HL-60/S4 treated with phorbol 12-myristate 13-acetate at 8.2 ng/mL for 4 days and 3 days (cell line): Measurements from ENCODE around the gene AGFG1.
"Not testable (repeated sequence)": the region's sequence is repeated elsewhere in the genome, so short reads cannot be mapped to it uniquely, and the experiment has no call there.

ENCODE experiments used
- in situ Hi-C: fragments of 300-500 bp; cut with MboI; formaldehyde crosslinking; loops from 2 replicates; pipeline ENCODE4 v1.15.0; 2022; ENCODE audit warnings: low sequenced_read_pairs

Gene AGFG1

DNA sequence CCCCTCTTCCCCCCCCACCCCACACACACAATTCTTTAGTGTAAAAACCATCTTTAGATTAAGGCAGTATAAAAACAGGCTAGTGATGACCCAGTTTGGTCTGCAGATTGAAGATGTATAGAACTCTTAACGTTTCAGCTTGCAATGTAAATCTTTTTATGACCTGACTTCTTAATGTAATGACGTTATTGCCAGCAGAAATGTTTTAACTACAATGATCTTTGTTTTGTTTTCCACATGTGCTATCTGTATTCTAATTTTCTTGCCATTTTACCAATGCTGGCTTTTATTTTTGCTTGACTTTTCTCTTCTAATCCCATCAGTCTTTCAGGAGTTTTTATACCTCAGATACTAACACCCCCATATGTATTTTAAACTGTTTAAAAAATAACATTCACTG, 25.2 kb downstream of the AGFG1 start:
- in situ Hi-C loops: no loop called here

DNA sequence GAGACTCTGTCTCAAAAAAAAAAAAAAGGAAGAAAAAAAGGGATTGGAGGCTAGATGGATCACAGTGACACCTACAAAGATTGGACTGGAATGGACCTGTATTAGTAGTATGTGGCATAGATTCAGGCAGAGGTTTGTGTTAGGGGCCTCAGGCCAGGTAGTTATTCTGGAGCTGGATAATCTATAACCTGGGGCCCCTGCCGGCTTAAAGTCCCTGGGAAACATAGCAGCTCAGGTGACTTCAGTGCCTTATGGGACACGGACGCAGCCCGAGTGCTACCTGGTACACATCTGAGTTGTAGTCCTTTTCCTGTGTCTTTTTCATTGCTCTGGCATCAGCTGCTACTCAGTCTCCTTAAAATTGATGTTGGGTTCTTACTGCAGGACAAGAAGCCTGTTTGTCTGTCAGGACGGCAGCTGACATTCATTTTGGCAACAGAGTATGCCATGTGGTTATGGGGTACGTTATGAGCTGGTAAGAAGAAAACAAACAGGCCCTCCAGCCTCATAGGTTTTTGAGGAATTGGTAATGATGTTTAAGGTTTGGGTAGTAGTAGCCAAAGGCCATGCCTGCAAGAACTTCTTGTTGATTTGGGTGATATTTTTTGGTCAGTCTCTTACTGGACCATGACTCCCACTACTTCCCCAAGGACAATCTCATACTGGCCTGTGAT, 27.8 kb downstream of the AGFG1 start:
- in situ Hi-C loops: no loop called here

DNA sequence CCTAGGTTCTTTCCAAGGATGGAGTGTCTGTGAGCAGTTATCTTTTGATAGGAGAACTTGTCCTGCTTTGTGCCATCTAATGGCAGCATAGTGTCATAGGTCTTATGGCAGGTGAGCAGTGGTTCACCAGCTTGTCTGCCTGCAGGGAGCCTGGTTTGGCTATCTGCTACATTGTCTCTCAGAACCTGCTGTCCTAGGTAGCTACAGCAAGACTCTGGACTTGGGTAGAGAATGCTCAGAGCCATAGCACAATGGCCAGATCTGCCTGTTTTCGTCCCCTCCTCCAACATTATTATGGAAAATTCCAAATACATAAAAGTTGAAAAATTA, 28.3 kb downstream of the AGFG1 start:
- in situ Hi-C loops: no loop called here

- in situ Hi-C loops: no loop called here
Measured at GRCh38 chr2:227503433-227504406, 31.8 kb downstream of the AGFG1 start.

DNA sequence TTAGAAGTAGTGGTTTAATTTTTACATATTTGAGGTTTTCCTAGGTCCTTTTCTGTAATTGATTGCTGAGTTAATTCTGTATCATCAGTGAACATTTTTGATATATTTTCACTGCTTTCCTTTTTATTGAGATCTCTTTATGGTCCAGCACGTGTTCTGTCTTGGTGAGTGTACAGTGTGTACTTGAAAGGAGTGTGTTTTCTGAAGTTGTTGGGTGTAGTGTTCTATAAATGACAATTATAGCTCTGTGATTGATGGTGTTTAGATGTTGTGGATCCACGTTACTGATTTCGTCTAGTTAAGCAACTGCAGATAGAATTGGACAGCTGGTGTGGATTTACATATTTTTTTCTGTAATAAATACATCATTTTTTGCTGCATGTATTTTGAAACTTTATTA, 32.7 kb downstream of the AGFG1 start:
- in situ Hi-C loops: no loop called here

DNA sequence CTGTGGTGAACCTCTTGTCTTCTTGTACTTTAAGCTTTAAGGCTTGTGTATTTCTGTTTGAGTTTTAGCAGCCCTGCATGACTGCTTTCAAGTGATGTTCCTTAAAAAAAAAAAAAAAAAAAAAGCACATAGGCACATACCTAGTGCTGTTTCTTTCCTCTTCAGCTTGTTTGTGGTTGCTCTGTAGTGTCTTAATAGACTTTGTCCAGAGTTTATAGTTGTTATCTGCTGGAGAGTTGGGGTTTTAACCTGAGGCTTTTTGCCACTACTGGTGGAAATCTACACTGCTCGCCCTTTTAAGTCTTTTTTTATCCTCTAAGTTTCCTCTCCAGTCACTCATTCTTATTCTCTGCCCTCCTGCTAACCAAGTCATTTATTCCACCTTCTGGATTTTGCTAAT, 34.5 kb downstream of the AGFG1 start:
- in situ Hi-C loops: no loop called here

GRCh38 chr2:227507963-227508362, 36.0 kb downstream of the AGFG1 start:
- in situ Hi-C loops: no loop called here

DNA sequence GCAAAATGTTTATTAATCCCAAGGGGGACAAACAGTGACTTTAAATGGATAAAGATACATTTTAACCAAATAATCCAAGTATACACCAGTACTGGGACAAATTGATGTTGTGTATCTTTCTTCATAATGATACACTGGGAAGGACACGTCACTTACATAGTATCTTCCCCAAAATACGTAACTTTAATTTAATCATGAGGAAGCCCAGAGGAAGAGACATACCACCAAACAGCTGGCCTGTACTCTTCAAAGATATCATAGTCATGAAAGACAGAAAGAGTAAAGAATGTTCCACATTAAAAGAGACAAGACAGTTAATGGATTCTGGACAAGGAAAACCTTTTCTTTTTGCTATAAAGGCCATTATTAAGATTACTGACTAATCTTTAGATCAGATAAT, 37.1 kb downstream of the AGFG1 start:
- in situ Hi-C loops: no loop called here

- in situ Hi-C loops: no loop called here
Measured at GRCh38 chr2:227509824-227510619, 38.1 kb downstream of the AGFG1 start.

DNA sequence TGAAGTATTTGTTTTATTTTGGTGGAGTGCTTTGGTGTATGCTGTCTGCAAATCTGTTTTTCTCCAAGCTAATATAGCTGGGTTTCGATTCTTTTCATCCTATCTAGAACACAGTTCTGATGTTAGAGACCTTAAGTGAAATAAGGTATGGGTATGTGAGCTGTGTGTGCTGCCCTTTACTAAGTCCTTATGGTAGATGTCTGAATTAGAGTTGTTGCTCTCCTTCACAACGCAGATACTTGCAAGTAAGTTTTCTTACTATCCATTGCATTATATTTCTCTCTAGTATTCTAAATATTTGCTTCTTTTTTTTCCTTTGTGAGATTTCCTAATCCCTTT, 38.6 kb downstream of the AGFG1 start:
- in situ Hi-C loops: no loop called here

DNA sequence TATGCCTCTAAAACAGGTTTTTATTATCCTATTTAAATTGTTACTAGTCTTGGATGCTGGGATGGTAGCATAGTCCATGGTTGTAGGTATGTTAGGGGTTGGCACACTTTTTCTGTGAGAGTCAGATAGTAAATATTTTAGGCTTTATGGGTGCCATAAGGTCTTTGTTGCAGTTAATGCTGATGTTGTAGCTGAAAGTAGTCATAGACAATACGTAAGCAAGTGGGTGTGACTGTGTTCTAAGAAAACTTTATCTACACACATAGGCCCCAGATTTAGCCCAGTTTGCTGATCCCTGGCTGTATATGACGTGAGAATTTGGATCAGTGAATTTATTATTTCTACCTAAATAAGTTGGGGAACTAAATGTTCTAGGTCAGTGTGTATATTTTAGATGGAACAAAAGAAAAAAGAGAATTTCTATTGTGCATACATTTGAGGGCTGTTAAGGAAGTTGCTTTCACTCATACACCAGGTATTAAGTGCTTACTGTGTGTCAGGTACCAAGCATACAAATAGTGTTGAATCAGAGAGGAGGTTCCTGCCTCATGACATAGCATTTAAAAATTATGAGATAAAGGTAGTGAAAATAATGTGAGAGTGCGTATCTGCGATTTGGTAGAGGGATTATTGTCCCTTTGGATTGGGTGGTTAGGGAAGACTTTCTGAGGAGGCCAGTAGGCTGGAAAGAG, 39.4 kb downstream of the AGFG1 start:
- in situ Hi-C loops: no loop called here

DNA sequence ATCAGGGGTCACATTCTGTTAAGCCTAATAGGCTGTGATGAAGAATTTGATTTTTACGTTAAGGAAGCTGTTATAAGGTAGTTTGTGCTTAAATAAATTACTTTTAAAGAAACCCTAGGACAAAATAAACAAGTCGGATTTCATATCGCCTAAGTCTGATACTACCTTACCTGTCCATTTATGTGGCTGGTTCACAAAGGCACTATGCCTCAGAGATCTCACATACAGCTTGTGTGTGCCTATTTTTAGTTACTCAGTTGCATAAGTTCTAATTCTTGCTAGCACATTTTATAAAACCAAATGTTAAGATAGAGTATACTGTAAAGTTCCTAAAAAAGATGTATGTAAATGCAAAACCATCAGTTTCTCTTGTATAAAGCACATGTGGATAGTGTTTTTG, 40.0 kb downstream of the AGFG1 start:
- in situ Hi-C loops: no loop called here

GRCh38 chr2:227513113-227513512, 41.2 kb downstream of the AGFG1 start:
- in situ Hi-C loops: no loop called here

- in situ Hi-C loops: no loop called here
Measured at GRCh38 chr2:227515742-227516141, 43.8 kb downstream of the AGFG1 start.

DNA sequence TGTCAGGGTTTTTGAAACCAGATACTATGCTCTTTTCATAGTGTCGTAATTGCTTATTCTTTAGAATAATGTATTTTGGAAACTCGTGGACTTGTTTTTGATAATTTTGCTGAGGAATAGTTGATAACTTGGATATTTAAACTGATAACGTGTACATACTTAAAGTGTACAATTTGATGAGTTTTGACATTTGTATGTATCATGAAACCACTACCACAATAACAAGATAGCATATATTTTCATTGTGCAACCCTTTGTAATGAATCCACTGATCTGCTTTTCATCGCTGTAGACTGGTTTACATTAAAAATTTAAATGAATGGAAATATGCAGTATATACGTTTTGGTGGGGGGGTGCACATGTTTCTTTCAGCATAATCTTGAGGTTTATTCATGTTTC, 45.8 kb downstream of the AGFG1 start:
- in situ Hi-C loops: no loop called here

- in situ Hi-C loops: not testable (repeated sequence)
Measured at GRCh38 chr2:227518278-227518865, 46.4 kb downstream of the AGFG1 start.

DNA sequence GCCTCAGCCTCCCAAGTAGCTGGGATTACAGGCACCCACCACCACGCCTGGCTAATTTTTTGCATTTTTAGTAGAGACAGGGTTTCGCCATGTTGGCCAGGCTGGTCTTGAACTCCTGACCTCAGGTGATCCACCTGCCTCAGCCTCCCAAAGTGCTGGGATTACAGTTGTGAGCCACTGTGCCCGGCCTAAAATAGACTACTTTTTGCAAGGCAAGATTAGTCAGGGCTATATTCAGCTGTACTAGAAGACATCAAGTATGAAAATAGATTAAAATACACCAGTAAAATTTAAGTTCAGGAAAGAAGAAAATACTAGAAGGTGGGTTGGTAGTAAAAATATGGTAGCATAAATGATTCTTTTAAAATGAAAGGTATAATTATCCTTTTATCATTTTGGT, 49.2 kb downstream of the AGFG1 start:
- in situ Hi-C loops: not testable (repeated sequence)

- in situ Hi-C loops: no loop called here
Measured at GRCh38 chr2:227524665-227525064, 52.7 kb downstream of the AGFG1 start.

DNA sequence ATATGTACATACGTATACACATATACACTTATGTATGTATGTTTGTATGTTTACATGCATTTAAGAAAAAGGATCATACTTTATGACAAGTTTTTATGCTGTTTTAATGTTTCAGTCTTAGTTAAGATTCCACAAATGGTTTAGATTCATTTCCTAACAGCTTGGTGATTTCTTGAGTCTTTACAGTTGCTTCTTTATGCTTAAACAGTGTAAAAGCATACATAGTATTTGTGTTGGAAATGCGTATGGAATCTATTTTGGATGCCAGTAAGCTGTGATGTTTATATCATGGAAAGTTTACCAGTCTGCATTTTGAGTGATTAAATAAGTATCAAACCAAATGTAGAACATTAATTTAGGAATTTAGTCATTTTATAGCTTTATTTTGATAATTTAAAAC, 55.4 kb downstream of the AGFG1 start:
- in situ Hi-C loops: no loop called here

DNA sequence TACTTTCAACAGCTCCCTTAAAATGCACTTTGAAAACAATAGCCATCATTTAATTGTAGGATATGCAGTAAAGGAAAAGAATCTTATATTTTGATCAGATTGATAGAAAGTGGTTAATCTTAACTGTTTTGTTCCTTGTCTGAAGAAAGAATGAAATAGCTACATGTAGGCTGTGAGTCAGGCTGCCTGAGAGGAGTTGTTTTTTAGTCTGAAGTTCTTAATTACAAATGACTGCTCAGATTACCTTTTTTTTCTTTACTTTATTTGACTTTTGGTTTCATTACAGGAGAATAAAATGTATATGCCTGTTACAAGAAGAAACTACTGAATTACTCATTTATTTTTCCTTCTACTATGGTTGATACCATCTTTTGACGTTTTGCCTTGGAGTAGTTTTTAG, 56.8 kb downstream of the AGFG1 start:
- in situ Hi-C loops: no loop called here

DNA sequence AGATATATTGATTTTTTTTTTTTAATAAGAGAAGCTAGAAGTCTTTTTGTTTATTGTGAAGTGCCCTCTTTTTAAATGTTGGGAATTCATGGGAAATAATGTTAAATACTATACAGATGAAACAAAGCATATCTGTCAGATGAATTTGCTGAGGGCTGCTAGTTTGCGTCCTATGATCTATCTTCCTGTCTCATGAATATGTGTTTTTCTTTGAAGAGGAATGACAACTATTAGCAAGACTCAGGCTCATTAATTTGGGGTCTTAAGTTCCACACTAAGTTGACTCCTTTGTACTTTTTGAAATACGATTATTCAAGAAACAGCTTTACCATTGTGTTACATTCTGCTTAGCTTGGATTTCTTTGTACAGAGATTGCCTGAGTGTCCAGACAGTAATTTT, 57.9 kb downstream of the AGFG1 start:
- in situ Hi-C loops: no loop called here
